Neural cell (in vitro differentiated cells): Measurements from ENCODE around the gene ITFG1. TPM values are rescaled to one million over a fixed set of nuclear protein-coding genes. Genes with fewer than 3 reads are reported as not detected.

Source experiments
- H2AFZ ChIP-seq: fragments of 200-600, 300-800 bp; sonication (generic), shearing (Covaris generic); 2 replicates; pipeline ENCODE4 v1.6.0; 2014; ENCODE audit warnings: low read depth, mild to moderate bottlenecking, antibody characterized with exemption, low read length, moderate library complexity
- H3F3A ChIP-seq: fragments of 200-600 bp; shearing (Covaris generic); 2 replicates; pipeline ENCODE4 v1.6.1; 2016; ENCODE audit warnings: mild to moderate bottlenecking, moderate library complexity, mixed read lengths, antibody characterized with exemption, low read length; ENCODE audit not compliant: insufficient read depth, poor library complexity, severe bottlenecking
- H3K27ac ChIP-seq: fragments of 200-600, 300-800 bp; sonication (generic), shearing (Covaris generic); 2 replicates; pipeline ENCODE4 v1.5.1; 2014; ENCODE audit warnings: mild to moderate bottlenecking, low read length, moderate library complexity
- H3K27me3 ChIP-seq: fragments of 300-800, 200-600 bp; sonication (generic), shearing (Covaris generic); 2 replicates; pipeline ENCODE4 v1.6.0; 2014; ENCODE audit warnings: mild to moderate bottlenecking, low read depth, low read length, moderate library complexity; ENCODE audit not compliant: insufficient read depth
- H3K36me3 ChIP-seq: fragments of 300-800, 200-600 bp; sonication (generic), shearing (Covaris generic); 2 replicates; pipeline ENCODE4 v1.5.1; 2014; ENCODE audit warnings: mild to moderate bottlenecking, antibody characterized with exemption, low read length, moderate library complexity; ENCODE audit not compliant: insufficient read depth
- H3K4me2 ChIP-seq: fragments of 300-800, 200-600 bp; sonication (generic), shearing (Covaris generic); 2 replicates; pipeline ENCODE4 v1.6.0; 2014; ENCODE audit warnings: mild to moderate bottlenecking, low read length
- H3K4me3 ChIP-seq: fragments of 300-800, 200-600 bp; sonication (generic), shearing (Covaris generic); 2 replicates; pipeline ENCODE4 v1.5.1; 2014; ENCODE audit warnings: mild to moderate bottlenecking, low read length, moderate library complexity
- H3K79me2 ChIP-seq: fragments of 200-600 bp; shearing (Covaris generic); replicated peaks from 2 replicates; pipeline ENCODE4 v1.6.0; 2014; ENCODE audit warnings: mild to moderate bottlenecking, low read length, moderate library complexity; ENCODE audit not compliant: insufficient read depth
- H3K9ac ChIP-seq: fragments of 300-800, 200-600 bp; sonication (generic), shearing (Covaris generic); 2 replicates; pipeline ENCODE4 v1.6.1; 2016; ENCODE audit warnings: mild to moderate bottlenecking, low read length, mixed read lengths
- H3K9me2 ChIP-seq: fragments of 200-600 bp; shearing (Covaris generic); 2 replicates; pipeline ENCODE4 v1.6.1; 2016; ENCODE audit warnings: mild to moderate bottlenecking, low read length, mixed read lengths; ENCODE audit not compliant: insufficient read depth
- H3K9me3 ChIP-seq: fragments of 200-600, 300-800 bp; sonication (generic), shearing (Covaris generic); 2 replicates; pipeline ENCODE4 v1.6.1; 2016; ENCODE audit warnings: mild to moderate bottlenecking, mixed run types, low read length, moderate library complexity, mixed read lengths
- H4K20me1 ChIP-seq: fragments of 200-600 bp; shearing (Covaris generic); 2 replicates; pipeline ENCODE4 v1.6.1; 2016; ENCODE audit warnings: mild to moderate bottlenecking, mixed run types; ENCODE audit not compliant: insufficient read depth
- EP300 ChIP-seq: fragments of 450-650 bp; conservative IDR thresholded peaks from 2 replicates; pipeline ENCODE4 v1.6.1; 2014; ENCODE audit warnings: antibody characterized with exemption, mild to moderate bottlenecking, moderate library complexity; ENCODE audit not compliant: poor library complexity, severe bottlenecking
- EZH2 ChIP-seq: fragments of 200-600, 300-800 bp; shearing (Covaris generic), sonication (generic); IDR thresholded peaks from 2 replicates; pipeline ENCODE4 v1.6.1; 2014; ENCODE audit warnings: antibody characterized with exemption, low read length, borderline replicate concordance, mild to moderate bottlenecking; ENCODE audit not compliant: insufficient read depth, poor library complexity, severe bottlenecking
- MXI1 ChIP-seq: fragments of 450-650 bp; conservative IDR thresholded peaks from 2 replicates; pipeline ENCODE4 v1.6.1; 2014; ENCODE audit warnings: antibody characterized with exemption, mild to moderate bottlenecking; ENCODE audit not compliant: poor library complexity, severe bottlenecking
- POLR2AphosphoS5 ChIP-seq: IDR thresholded peaks from 2 replicates; pipeline ENCODE4 v1.6.1; 2012
- RAD21 ChIP-seq: fragments of 450-650 bp; conservative IDR thresholded peaks from 2 replicates; pipeline ENCODE4 v1.6.1; 2014; ENCODE audit warnings: antibody characterized with exemption, mild to moderate bottlenecking, moderate library complexity
- SMC3 ChIP-seq: fragments of 450-650 bp; conservative IDR thresholded peaks from 2 replicates; pipeline ENCODE4 v1.6.1; 2014; ENCODE audit warnings: antibody characterized with exemption, mild to moderate bottlenecking, moderate library complexity; ENCODE audit not compliant: poor library complexity
- TAF1 ChIP-seq: IDR thresholded peaks from 2 replicates; pipeline ENCODE4 v1.6.1; 2012; ENCODE audit warnings: low read depth
- polyA plus RNA-seq: library from polyadenylated mRNA; depleted of rRNA; stranded (reverse); fragments of >200 nt; gene quantifications from 2 replicates; pipeline ENCODE4 v1.2.3, GENCODE V29; 2014
- TF ChIP-seq, protein P1 (sequence below): fragments of 450-650 bp; IDR thresholded peaks from 2 replicates; pipeline ENCODE4 v1.5.1; 2014; ENCODE audit warnings: antibody characterized with exemption, mild to moderate bottlenecking, moderate library complexity; ENCODE audit not compliant: poor library complexity, severe bottlenecking
- TF ChIP-seq, protein P2 (sequence below): IDR thresholded peaks from 2 replicates; pipeline ENCODE4 v1.6.1; 2012; ENCODE audit warnings: borderline replicate concordance

ITFG1 gene
- polyA plus RNA-seq, 1 donor from 2014 or later, result 155 TPM

DNA sequence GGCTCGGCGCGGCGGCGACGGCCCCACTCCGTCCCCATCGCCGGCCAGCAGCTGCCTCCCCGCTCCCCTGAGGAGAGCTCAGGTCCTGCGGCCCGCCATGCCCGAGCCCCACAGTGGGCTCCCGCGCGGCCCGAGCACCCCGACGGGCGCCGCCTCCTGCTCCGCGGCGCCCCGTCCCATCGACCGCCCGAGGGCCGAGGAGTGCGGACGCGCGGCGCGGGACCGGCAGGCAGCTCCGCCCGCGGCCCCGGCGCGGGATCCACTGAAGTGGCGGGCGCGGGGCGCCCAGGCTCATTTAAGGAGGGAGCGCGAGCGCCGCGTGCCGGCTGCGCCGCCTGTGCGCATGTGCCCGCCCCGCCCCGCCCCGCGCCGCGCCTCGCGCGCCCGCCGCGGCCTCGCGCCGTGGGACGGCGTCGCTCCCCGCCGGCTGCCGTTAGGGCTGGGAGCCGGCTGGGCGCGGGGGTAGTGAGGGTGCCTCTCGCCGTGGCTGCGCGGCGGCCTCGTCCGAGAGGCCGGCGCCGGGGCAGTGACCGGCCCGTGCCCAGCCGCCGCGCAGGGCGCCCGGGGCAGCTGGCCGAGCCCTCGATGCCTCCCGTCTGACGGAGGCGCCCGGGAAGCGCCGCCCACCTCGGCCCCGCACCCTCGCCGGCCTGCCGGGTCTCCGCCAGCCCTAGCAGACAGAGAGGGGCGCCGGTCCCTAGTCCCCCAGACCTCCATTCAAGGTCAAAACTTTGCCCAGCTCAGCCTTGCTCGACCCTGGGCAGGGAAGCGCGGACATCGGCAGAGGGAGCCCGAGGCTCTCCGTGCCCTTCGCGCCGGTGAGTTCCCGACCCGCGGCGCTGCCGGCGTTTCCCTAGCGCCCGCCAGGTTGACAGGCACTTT lies 316.9 kb downstream of the ITFG1 start, which contains the start of gene NETO2:
Gene NETO2, minus strand, starts transcription at position 269 of the 882 bp plus-strand sequence. CDS start 333 bp downstream, outside the sequence.
- Histone ChIP-seq H3K9me3 (no peaks in the 10 kb centered on the region), H4K20me1 (no peaks in the 10 kb centered on the region), H3K4me3 (peak within 1 kb of the TSS; percentile 75), H2AFZ (peak within 1 kb of the TSS; percentile 36), H3K27ac (peak within 1 kb of the TSS; percentile 69), H3K27me3 (no peaks in the 10 kb centered on the region), H3K9ac (peak within 1 kb of the TSS; percentile 78), H3K4me2 (peak within 1 kb of the TSS; percentile 48), H3K9me2 (no peaks in the 10 kb centered on the region), H3K36me3 (no peaks in the 10 kb centered on the region), H3K79me2 (peaks cover 27% of the 10 kb centered on the region), H3F3A (no peaks in the 10 kb centered on the region)
- TF ChIP-seq POLR2AphosphoS5 (peak; percentile 65), TAF1 (no peak), RAD21 (peak; percentile 81), SMC3 (peak; percentile 81), EZH2 (no peak), MXI1 (peak; percentile 70)
- TF ChIP-seq, protein P1, sequence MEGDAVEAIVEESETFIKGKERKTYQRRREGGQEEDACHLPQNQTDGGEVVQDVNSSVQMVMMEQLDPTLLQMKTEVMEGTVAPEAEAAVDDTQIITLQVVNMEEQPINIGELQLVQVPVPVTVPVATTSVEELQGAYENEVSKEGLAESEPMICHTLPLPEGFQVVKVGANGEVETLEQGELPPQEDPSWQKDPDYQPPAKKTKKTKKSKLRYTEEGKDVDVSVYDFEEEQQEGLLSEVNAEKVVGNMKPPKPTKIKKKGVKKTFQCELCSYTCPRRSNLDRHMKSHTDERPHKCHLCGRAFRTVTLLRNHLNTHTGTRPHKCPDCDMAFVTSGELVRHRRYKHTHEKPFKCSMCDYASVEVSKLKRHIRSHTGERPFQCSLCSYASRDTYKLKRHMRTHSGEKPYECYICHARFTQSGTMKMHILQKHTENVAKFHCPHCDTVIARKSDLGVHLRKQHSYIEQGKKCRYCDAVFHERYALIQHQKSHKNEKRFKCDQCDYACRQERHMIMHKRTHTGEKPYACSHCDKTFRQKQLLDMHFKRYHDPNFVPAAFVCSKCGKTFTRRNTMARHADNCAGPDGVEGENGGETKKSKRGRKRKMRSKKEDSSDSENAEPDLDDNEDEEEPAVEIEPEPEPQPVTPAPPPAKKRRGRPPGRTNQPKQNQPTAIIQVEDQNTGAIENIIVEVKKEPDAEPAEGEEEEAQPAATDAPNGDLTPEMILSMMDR, result peak; percentile 83

DNA sequence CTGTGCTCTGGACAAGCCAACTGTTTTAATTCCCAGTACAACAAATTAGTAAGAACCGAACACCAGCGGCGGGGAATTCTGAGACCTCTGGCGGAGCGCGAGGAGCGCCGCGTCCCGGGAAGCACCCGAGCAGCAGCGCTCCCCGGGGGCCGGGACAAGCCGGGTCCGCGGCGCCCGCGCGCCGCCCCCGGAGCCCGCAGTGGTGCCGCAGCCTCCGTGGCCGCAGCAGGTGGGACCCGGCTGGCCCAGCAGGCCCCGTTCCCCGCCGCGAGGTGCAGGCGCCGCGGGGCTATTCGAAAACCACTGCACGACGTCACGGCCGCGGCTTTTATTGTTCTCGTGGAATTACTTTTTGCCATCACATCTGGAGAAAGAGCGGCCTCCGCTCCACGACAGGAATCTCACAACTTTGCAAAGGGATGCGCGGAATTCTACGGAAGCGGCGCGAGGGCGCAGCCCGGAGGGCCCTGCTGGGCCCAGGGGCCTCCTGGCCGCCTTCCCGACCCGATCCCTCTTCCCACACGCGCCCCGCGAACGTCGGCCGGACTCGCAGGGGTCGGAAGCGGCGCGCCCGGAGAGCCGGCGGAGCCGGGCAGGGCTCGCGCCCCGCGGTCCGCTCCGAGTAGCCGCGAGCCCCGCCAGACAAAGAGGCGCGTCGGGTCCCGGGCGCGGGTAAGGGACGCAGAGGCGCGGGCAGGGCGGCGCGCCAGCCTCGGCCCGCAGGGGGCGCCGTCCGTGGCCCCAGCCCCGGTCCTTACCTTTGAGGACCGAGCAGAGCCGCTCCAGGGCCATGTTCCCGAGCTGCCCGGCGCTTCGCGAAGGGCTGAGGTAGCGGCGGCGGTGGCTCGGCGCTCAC lies 317.8 kb downstream of the ITFG1 start:
- Histone ChIP-seq H3K79me2 (peaks cover 27% of the 10 kb centered on the region), H3F3A (no peaks in the 10 kb centered on the region), H3K4me3 (peak overlapping the region; percentile 75), H3K9me3 (no peaks in the 10 kb centered on the region), H3K9me2 (no peaks in the 10 kb centered on the region), H3K4me2 (peak overlapping the region; percentile 93), H2AFZ (peak overlapping the region; percentile 36), H3K27ac (peak overlapping the region; percentile 69), H3K9ac (peak overlapping the region; percentile 78), H3K36me3 (no peaks in the 10 kb centered on the region), H3K27me3 (no peaks in the 10 kb centered on the region), H4K20me1 (no peaks in the 10 kb centered on the region)
- peak; percentile 83 for TF ChIP-seq SMC3
- no peak for TF ChIP-seq EZH2
- peak; percentile 16 for TF ChIP-seq EP300
- TF ChIP-seq RAD21, result peak; percentile 67
- TF ChIP-seq, protein P1, result peak; percentile 92
- TF ChIP-seq TAF1, result no peak
- TF ChIP-seq POLR2AphosphoS5, result no peak
- TF ChIP-seq MXI1, result peak; percentile 56
- TF ChIP-seq, protein P2, sequence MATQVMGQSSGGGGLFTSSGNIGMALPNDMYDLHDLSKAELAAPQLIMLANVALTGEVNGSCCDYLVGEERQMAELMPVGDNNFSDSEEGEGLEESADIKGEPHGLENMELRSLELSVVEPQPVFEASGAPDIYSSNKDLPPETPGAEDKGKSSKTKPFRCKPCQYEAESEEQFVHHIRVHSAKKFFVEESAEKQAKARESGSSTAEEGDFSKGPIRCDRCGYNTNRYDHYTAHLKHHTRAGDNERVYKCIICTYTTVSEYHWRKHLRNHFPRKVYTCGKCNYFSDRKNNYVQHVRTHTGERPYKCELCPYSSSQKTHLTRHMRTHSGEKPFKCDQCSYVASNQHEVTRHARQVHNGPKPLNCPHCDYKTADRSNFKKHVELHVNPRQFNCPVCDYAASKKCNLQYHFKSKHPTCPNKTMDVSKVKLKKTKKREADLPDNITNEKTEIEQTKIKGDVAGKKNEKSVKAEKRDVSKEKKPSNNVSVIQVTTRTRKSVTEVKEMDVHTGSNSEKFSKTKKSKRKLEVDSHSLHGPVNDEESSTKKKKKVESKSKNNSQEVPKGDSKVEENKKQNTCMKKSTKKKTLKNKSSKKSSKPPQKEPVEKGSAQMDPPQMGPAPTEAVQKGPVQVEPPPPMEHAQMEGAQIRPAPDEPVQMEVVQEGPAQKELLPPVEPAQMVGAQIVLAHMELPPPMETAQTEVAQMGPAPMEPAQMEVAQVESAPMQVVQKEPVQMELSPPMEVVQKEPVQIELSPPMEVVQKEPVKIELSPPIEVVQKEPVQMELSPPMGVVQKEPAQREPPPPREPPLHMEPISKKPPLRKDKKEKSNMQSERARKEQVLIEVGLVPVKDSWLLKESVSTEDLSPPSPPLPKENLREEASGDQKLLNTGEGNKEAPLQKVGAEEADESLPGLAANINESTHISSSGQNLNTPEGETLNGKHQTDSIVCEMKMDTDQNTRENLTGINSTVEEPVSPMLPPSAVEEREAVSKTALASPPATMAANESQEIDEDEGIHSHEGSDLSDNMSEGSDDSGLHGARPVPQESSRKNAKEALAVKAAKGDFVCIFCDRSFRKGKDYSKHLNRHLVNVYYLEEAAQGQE, result no peak
